Measurements from ENCODE around the gene FCF1. TPM values are rescaled to one million over a fixed set of nuclear protein-coding genes. Genes with fewer than 3 reads are reported as not detected.
"Not testable (repeated sequence)": the region's sequence is repeated elsewhere in the genome, so short reads cannot be mapped to it uniquely, and the experiment has no call there.

FCF1 gene
- total RNA-seq, 1 donor from 2014 or later: 28.4 TPM

DNA sequence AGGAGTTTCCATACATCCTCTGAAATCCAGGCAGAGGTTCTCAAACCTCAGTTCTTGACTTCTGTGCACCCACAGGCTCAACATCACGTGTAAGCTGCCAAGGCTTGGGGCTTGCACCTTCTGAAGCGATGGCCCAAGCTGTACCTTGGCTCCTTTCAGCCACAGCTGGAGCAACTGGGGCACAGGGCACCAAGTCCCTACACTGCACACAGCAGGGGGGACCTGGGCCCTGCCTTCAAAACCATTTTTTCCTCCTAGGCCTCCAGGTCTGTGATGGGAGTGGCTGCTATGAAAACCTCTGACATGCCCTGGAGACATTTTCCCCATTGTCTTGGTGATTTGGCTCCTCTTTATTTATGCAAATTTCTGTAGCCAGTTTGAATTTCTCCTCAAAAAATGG is 10.7 kb upstream of the FCF1 start:
- DNase-seq: no peak

DNA sequence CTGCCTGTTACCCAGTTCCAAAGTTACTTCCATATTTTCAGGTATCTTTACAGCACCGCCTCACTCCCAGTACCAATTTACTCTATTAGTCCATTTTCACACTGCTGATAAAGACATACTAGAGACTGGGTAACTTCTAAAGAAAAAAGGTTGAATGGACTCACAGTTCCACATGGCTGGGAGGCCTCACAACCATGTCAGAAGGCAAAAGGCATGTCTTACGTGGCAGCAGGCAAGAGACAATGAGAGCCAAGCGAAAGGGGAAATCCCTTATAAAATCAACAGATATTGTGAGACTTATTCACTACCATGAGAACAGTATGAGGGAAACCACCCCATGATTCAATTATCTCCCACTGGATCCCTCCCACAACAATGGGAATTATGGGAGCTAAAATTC is 9.9 kb upstream of the FCF1 start:
- no peak for DNase-seq

GRCh38 chr14:74704656-74705055 is 8.3 kb upstream of the FCF1 start:
- no peak for DNase-seq

DNA sequence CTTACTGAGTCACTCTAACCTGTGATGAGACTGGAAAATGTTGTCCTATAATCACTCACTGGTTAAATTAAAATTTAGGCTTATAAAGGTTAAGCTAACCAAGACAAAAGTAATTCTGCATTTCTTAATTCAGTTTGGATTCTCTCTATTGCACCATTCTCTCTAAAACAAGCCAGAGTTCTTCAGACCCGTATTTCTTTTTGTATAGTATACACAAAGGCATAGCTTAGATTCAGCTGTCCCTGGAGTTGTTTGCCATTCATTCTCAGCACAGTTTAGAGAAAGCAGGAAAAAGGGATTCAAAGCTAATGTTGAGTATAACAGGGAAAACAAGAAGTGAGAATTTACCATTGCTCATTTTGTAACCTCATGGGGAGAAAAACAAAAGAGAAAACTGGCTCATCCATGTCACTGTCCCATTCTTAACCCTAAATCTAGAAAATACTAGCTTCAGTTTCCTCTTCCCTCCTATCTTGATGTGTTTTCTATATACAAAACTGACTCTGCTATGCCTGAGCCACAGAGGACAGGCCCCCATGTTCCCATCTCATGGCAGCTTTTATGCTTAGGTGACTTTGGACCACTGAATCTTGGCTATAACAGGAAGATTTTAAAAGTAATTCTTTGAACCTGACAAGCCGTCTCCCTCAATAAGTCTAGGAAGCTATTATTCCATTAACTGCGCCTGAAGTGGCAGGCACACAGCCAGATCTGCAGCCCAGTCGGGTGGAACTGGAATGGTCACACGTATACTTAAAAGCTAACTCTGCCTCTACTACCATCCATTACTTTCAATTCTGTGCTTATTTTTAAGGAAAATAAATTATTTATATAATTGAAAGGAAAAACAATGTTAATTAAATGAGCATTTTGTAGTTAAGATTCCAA is 7.1 kb upstream of the FCF1 start:
- DNase-seq: no peak

DNA sequence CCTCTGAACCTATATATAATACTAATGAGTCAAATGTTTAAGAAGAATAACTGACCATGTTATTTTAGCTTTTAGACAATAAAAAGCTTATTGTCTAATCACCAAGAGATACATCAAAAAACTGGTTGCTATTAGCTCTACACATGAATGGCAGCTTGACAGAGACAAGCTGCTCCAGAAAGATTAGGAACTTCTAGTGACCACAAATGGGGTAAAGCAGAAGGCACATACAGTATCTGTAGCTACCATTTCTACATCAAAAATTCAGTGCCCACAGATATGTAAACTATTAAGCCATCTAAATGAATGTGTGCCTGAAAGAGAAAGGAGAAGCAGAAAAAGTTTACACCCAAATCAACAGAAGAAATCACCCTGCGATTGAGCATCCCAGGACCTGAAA is 2.5 kb upstream of the FCF1 start:
- no peak for DNase-seq

DNA sequence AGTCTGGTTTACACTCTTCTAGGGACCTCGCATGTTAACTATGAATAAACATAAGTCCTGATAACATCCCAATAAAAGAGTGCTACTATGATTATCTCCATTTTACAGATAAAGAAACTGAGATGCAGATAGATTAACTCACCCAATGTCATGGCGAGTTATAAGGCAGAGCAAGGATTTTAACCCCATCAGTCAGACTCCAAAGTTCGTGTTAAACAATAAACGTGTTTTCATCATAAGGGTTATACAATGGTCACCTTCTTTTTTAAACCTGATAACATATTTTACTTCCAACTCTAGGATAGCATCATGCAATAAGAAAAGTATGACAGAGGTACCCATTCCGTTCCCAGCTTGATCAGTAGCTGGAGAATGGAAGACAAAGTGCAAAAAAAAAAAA is 1.3 kb upstream of the FCF1 start:
- DNase-seq: no peak

DNA sequence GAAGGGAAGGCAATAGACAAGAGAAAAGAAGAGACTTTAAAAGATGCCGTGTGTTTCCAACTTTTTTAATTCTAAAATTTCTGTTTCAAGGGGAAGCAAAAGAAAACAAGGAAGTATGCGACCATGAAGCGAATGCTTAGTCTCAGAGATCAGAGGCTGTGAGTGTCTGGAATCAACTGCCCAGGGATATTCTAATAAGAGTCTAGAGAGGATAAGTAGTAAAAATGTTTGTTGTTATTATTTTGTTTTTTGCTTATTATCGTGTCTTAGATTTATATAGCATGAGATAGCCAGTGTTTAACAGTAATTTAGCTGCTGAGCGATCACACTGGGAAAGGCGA is 421 bp downstream of the FCF1 start:
- no peak for DNase-seq

GRCh38 chr14:74720526-74720925 is 7.6 kb downstream of the FCF1 start:
- no peak for DNase-seq

DNA sequence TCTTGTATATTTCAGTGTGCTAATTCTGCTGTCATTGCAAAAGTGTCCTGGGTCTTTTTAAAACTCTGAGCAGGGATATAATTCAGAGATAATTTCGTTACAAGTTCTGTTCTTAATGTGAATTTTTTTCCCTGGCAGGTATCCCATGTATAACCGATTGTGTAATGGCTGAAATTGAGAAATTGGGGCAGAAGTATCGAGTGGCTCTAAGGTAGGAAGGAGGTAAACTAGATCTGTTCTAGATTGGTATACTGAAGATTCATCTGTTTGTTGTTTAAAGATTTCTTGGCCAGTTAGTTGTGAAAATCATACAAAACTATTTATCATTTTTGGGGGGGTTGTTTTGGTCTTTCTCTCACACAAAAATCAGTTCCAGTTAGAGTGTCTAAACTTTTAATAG is 10.2 kb downstream of the FCF1 start:
- DNase-seq: no peak

GRCh38 chr14:74732387-74732786 is 19.4 kb downstream of the FCF1 start:
- no peak for DNase-seq

DNA sequence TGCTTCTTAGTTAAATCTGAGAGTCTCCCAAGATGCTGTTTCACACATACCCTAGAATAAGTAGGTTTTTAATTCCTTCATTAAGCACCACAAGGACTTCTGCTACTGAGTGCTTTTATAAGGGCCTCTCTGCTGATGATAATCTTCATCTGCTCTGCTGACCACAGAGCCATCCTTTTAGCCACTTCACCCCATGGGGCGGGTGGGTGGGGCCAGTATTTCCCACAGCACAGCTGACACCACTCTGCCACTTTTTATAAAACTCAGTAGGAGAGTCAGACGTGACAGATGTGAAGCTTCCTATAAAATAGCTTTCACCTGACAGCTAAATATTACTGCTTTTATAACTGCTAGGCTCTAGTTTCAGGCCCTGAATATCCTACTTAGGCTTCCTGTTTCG is 20.3 kb downstream of the FCF1 start:
- DNase-seq: no peak

GRCh38 chr14:74735125-74735524 is 22.2 kb downstream of the FCF1 start:
- DNase-seq: no peak

DNA sequence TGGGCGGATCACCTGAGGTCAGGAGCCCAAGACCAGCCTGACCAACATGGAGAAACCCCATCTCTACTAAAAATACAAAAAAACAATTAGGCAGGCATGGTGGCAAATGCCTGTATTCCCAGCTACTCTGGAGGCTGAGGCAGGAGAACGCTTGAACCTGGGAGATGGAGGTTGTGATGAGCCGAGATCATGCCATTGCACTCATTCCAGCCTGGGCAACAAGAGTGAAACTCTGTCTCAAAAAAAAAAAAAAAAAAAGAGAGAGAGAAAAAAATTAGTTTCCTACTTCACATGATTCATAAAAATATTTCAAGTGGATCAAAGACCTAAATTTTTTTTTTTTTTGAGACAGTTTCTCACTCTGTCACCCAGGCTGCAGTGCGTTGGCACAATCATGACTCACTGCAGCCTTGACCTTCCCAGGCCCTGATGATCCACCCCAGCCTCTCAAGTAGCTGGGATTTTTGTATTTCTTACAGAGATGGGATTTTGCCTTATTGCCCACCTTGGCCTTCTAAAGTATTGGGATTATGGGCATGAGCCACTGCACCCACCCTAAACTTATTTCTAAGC is 24.9 kb downstream of the FCF1 start:
- DNase-seq: no peak

DNA sequence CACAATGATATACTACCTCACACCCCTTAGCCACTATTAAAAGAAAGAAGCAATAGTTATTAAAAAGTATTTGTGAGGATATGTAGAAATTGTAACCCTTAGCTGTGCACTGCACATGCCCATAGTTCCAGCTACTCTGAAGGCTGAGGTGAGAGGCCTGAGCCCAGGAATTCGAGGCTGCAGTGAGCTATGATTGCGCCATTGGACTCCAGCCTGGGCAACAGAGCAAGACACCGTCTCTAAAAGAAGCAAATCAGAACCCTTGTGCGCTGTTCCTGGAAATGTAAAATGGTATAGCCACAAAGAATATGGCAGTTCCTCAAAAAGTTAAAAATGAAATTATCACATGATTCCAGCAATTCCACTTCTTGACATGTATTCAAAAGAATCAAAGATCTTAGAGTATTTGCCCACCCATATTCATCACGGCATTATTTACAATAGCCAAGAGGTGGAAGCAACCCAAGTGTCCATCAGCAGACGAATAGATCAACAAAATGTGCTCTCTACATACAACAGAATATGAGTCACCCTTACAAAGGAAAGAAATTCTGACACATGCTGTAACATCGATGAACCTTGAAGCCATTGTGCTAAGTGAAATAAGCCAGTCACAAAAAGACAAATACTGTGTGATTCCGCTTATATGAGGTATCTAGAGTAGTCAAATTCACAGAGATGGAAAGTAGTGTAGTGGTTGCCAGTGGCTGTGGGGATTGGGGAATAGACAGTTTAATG is 26.5 kb downstream of the FCF1 start:
- DNase-seq: no peak

DNA sequence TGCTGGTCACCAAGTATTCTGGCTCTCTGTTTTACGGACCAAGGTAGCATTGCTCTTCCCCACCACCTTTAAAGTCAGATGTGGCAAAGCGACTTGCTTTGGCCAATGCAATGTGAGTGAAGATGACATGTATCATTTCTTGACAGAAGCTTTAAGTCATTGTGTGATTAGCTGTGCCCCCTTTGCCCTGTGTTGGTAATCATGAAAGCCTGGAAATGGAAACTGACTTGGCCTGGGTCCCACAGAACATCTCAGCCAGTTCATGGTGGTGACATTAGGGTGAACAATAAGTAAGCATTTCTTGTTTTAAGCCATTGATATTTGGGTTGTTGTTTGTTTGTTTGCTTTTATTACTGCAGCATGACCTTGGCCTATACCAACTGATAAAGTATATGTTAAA is 34.3 kb downstream of the FCF1 start:
- no peak for DNase-seq

DNA sequence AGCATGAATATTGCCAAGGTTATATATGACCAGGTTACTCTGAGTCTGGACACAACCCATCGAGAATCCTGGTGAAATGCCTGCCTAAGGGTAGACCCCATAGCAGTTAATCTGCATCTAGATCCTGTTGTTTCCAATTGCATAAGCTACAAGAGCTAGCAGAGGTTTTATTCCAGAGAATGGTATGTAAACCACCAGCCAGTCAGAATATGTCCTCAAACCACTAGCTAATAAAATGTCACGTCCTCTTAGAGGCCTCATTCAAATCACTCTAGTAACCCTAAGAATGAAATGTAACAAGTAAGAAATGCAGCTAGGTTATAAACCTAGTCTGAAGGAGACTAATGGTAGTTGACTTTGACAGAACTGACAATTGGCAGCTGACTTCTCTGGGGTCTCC is 41.2 kb downstream of the FCF1 start:
- no peak for DNase-seq

DNA sequence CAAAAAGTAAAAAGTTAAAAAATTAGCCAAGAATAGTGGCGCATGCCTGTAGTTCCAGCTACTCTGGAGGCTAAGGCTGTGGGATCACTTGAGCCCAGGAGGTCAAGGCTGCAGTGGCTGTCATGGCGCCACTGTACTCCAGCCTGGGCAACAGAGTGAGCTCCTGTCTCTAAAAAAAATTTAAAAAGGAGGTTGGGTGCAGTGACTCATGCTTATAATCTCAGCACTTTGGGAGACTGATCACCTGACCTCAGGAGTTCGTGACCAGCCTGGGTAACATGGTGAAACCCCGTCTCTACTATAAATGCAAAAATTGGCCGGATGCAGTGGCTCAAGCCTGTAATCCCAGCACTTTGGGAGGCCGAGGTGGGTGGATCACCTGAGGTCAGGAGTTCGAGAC is 42.0 kb downstream of the FCF1 start:
- DNase-seq: no peak

- no peak for DNase-seq
Measured at GRCh38 chr14:74756326-74756725, 43.4 kb downstream of the FCF1 start.

DNA sequence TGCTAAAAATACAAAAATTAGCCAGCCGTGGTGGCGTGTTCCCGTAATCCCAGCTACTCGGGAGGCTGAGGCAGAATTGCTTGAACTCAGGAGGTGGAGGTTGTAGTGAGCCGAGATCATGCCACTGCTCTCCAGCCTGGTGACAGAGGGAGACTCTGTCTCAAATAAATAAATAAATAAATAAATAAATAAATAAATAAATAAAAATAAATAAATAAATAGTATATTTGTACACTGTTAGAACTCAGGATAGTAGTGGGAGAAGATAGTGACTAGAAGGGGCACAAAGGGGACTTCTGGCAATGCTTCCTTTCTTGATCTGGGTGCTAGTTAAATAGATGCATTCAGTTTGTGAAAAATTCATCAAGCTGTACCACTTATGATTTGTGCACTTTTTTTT is 45.6 kb downstream of the FCF1 start:
- not testable (repeated sequence) for DNase-seq

DNA sequence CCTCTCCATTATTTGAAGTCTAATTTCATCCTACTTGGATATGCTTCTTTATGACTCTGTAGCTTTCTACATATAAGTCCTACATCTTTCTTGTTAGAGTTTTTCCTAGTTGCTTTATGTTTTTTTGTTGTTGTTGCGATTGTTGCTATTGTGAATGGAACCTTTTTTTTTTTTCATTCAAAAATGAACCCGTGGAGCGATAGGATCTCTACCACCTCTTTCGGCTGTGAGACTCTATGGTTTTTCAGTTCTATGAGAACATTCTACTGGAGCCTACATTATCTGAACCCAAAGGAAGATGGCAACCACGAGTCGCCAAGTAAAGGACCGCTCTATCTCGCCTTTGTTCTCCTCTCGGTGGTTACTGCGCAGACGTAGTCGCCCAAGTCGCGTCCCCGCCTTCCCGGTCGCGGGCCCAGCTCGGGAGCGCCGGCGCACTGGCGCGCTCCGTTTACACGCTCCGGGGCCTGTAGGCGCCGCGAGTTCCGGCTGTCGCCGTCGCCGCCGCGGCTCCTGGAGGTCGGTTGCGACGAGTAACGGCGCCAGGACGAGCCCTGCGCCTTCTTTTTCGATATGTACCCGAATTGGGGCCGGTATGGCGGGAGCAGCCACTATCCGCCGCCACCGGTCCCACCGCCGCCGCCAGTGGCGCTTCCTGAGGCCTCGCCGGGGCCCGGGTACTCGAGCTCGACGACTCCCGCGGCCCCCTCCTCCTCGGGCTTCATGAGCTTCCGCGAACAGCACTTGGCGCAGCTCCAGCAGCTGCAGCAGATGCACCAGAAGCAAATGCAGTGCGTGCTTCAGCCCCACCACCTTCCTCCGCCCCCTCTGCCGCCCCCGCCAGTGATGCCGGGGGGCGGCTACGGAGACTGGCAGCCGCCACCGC is 50.2 kb downstream of the FCF1 start, which contains the start of gene YLPM1:
YLPM1 (plus strand) TSS at position 400 of the 886 bp plus-strand sequence; CDS start at position 574, 174 bp downstream.
- DNase-seq: peak; percentile 98

GRCh38 chr14:74763803-74764531 is 51.0 kb downstream of the FCF1 start:
- peak; percentile 40 for DNase-seq

DNA sequence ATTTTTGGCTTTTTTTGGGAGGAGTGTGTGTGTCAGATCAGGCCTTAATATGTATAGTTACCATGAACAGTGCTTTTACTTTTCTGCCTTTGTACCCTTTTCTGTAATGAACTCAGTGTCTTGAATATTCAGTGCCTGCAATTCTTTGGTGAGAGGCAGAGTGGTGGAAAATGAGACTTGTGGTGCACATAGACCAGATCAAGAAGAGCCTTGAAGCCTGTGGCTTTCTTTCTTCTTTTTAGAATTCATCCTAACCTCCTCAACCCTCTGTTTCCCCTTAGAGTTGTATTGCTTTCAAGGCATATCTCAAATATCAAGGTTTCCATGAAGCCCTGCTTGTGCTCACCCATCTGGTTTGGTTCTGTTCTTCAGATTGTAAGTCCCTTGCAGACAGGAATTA is 52.8 kb downstream of the FCF1 start:
- no peak for DNase-seq
